Body of pancreas (tissue), 4 donors: Measurements from ENCODE around the gene MYO15A.

Source experiments
- CTCF ChIP-seq, 7 experiments: fragments of 450-650 bp in 4 of 7; fragments of 200-600 bp in 3 of 7; sonication (generic) in 3 of 7; IDR thresholded peaks; one replicate each; pipeline ENCODE4 v1.5.1; 2016 to 2019; ENCODE audit warnings: antibody characterized with exemption in 7 of 7
- POLR2A ChIP-seq, 3 donors: fragments of 450-650 bp; IDR thresholded peaks; one replicate each; pipeline ENCODE4 v1.6.1; 2016; ENCODE audit warnings: antibody characterized with exemption in 3 of 3, mild to moderate bottlenecking in 2 of 3

- no peak for TF ChIP-seq CTCF (IDR thresholded peaks at IDR 0.05)
- no peak for TF ChIP-seq POLR2A (IDR thresholded peaks at IDR 0.05)
Observed at GRCh38 chr17:18117982-18118975, 9.7 kb downstream of the MYO15A start.
